Mesothelial cell of epicardium (in vitro differentiated cells): ENCODE data around the gene SAMD13. TPM values are rescaled to one million over a fixed set of nuclear protein-coding genes. Genes with fewer than 3 reads are reported as not detected.

ENCODE experiments used
- DNase-seq, 2 experiments: peaks; one replicate each; pipeline ENCODE4 v3.0.0; 2021; ENCODE audit warnings: low spot score in 2 of 2; ENCODE audit not compliant: unreplicated experiment in 2 of 2
- H3K27ac Mint-ChIP-seq: 2 replicates; pipeline ENCODE4 v1.8.0; 2021; ENCODE audit warnings: mixed read lengths
- H3K27me3 Mint-ChIP-seq: 2 replicates; pipeline ENCODE4 v1.8.0; 2021; ENCODE audit warnings: low read depth, mixed read lengths
- H3K36me3 Mint-ChIP-seq: 2 replicates; pipeline ENCODE4 v1.8.0; 2021; ENCODE audit warnings: mixed read lengths
- H3K4me1 Mint-ChIP-seq: 2 replicates; pipeline ENCODE4 v1.8.0; 2021; ENCODE audit warnings: mixed read lengths
- H3K4me3 Mint-ChIP-seq: 2 replicates; pipeline ENCODE4 v1.8.0; 2021; ENCODE audit warnings: mild to moderate bottlenecking, moderate library complexity, mixed read lengths
- H3K9me3 Mint-ChIP-seq: 2 replicates; pipeline ENCODE4 v1.8.0; 2021; ENCODE audit warnings: mixed read lengths
- total RNA-seq: library from RNA; stranded (reverse); gene quantifications from 3 replicates; pipeline ENCODE4 v1.2.1, GENCODE V29; 2021
- TF ChIP-seq, protein P1 (sequence below): fragments of 200-600 bp; sonication (generic); IDR thresholded peaks from one replicate; pipeline ENCODE4 v1.5.0; 2021; ENCODE audit warnings: antibody characterized with exemption; ENCODE audit not compliant: unreplicated experiment

Gene SAMD13
- total RNA-seq, 1 donor from 2014 or later, result 3.6 TPM

DNA sequence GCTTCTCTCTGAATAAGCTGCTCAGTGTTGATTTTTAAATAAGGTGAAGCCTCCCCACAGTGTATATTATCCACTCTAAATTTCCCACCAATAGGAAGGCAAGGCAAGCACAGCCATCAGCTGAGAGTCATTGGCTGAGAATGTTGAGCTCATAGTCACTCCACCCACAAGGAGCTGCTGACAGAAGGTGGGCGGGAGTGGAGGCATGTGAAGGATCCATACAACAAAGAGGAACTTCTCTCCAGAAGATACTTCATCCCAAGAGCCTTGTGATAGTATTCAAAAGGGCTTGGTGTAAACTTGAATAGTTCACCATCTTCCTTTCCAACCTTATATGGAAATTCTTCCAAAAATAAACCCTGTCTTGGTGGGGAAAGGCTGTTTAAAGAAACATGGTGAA, 42.8 kb downstream of the SAMD13 start:
- TF ChIP-seq, protein P1, sequence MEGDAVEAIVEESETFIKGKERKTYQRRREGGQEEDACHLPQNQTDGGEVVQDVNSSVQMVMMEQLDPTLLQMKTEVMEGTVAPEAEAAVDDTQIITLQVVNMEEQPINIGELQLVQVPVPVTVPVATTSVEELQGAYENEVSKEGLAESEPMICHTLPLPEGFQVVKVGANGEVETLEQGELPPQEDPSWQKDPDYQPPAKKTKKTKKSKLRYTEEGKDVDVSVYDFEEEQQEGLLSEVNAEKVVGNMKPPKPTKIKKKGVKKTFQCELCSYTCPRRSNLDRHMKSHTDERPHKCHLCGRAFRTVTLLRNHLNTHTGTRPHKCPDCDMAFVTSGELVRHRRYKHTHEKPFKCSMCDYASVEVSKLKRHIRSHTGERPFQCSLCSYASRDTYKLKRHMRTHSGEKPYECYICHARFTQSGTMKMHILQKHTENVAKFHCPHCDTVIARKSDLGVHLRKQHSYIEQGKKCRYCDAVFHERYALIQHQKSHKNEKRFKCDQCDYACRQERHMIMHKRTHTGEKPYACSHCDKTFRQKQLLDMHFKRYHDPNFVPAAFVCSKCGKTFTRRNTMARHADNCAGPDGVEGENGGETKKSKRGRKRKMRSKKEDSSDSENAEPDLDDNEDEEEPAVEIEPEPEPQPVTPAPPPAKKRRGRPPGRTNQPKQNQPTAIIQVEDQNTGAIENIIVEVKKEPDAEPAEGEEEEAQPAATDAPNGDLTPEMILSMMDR, result no peak
- Mint-ChIP-seq H3K9me3 (peaks cover 26% of the 10 kb centered on the region), H3K27me3 (no peaks in the 10 kb centered on the region), H3K4me3 (no peak overlapping the region), H3K4me1 (peaks cover 8% of the 10 kb centered on the region), H3K36me3 (peaks cover 6% of the 10 kb centered on the region), H3K27ac (no peak overlapping the region)
- no peak for DNase-seq

- H3K36me3 Mint-ChIP-seq, result peaks cover 6% of the 10 kb centered on the region
- H3K4me1 Mint-ChIP-seq, result peaks cover 8% of the 10 kb centered on the region
- TF ChIP-seq, protein P1, result no peak
- no peaks in the 10 kb centered on the region for H3K27me3 Mint-ChIP-seq
- H3K4me3 Mint-ChIP-seq, result no peak overlapping the region
- no peak for DNase-seq
- H3K9me3 Mint-ChIP-seq, result peaks cover 21% of the 10 kb centered on the region
- no peak overlapping the region for H3K27ac Mint-ChIP-seq
These were observed 43.7 kb downstream of the SAMD13 start for GRCh38 chr1:84345220-84345619.

- Mint-ChIP-seq H3K36me3 (peaks cover 2% of the 10 kb centered on the region), H3K9me3 (peaks cover 6% of the 10 kb centered on the region), H3K27me3 (no peaks in the 10 kb centered on the region), H3K4me3 (no peak overlapping the region), H3K27ac (no peak overlapping the region), H3K4me1 (peaks cover 15% of the 10 kb centered on the region)
- no peak for DNase-seq
- TF ChIP-seq, protein P1, result no peak
These were observed 45.9 kb downstream of the SAMD13 start for GRCh38 chr1:84347271-84347931.

GRCh38 chr1:84347932-84348555, 46.5 kb downstream of the SAMD13 start:
- no peaks in the 10 kb centered on the region for H3K36me3 Mint-ChIP-seq
- H3K27ac Mint-ChIP-seq, result no peak overlapping the region
- H3K4me1 Mint-ChIP-seq, result peaks cover 22% of the 10 kb centered on the region
- H3K9me3 Mint-ChIP-seq, result no peaks in the 10 kb centered on the region
- no peaks in the 10 kb centered on the region for H3K27me3 Mint-ChIP-seq
- no peak overlapping the region for H3K4me3 Mint-ChIP-seq
- TF ChIP-seq, protein P1, result no peak
- DNase-seq, result no peak

DNA sequence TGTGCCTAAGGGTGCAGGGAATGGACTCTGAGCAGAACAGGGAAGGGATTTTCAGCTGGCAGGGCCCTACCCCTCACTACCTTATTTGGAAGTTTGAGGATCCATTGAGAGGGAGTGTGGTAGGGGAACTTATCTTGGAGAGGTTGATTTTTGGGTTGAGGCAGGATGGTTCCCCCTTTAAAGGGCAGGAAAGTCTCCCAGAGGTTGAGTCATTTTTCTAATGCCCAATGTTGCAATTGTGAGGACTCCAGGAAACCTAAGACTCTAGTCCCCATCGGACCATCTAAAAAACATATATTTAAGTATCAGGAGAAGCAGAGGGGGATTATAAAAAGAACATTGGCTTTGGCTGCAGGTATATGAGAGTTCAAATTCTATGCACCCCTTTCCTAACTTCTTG, 47.3 kb downstream of the SAMD13 start:
- Mint-ChIP-seq H3K9me3 (no peaks in the 10 kb centered on the region), H3K4me3 (no peak overlapping the region), H3K27me3 (no peaks in the 10 kb centered on the region), H3K27ac (no peak overlapping the region), H3K4me1 (peaks cover 28% of the 10 kb centered on the region), H3K36me3 (no peaks in the 10 kb centered on the region)
- no peak for DNase-seq
- TF ChIP-seq, protein P1, result no peak
